ENCODE data around the gene CNGA4. TPM values are rescaled to one million over a fixed set of nuclear protein-coding genes. Genes with fewer than 3 reads are reported as not detected.

Gene CNGA4
- total RNA-seq, 1 experiment from 2014 or later = 0.51 TPM

DNA sequence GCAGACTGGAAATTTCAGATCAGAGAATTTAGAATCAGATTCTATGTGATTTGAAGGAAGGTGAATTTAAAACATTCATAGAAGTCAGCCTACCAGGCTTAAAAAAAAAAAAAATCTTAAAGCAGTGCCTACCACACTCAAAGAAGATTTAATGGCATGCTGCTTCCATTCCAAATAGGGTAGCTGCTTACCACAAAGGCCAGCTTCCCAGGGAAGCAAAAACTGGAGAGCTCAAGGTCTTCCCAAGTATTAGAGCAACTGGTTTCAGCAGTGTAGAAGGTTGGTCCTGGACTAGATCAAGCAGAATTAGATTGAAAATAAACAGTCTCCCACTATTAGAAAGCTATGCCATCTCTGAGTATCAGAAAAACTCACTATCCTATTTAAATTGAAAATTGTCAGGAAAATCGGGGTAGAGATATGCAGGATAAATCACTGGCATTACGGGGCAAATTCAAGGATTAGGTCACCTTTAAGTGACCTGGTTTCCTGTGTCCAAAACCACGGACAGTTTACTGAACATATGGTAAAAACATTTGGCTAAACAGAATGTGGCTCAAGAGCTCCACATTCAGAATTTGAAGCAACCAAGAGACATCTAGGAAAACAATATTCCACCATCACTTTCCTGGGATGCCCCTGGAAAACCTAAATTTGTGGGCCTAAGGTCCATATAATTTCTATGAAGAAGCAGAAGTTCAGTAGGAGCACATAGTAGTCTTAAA is 32.3 kb upstream of the CNGA4 start:
- TF ChIP-seq EZH2 (IDR thresholded peaks at IDR 0.05; ENCODE audit: low read length, unreplicated experiment) (no peak), EZH2phosphoT487 (IDR thresholded peaks at IDR 0.05; ENCODE audit: borderline replicate concordance, low read length) (no peak)
- TF ChIP-seq, protein P1, sequence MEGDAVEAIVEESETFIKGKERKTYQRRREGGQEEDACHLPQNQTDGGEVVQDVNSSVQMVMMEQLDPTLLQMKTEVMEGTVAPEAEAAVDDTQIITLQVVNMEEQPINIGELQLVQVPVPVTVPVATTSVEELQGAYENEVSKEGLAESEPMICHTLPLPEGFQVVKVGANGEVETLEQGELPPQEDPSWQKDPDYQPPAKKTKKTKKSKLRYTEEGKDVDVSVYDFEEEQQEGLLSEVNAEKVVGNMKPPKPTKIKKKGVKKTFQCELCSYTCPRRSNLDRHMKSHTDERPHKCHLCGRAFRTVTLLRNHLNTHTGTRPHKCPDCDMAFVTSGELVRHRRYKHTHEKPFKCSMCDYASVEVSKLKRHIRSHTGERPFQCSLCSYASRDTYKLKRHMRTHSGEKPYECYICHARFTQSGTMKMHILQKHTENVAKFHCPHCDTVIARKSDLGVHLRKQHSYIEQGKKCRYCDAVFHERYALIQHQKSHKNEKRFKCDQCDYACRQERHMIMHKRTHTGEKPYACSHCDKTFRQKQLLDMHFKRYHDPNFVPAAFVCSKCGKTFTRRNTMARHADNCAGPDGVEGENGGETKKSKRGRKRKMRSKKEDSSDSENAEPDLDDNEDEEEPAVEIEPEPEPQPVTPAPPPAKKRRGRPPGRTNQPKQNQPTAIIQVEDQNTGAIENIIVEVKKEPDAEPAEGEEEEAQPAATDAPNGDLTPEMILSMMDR (conservative IDR thresholded peaks at IDR 0.05; ENCODE audit: low read depth, low read length) = no peak

GRCh38 chr11:6209801-6210200 is 29.1 kb upstream of the CNGA4 start:
- H3K9me2 ChIP-seq (replicated peaks; ENCODE audit: low read length) = no peaks in the 10 kb centered on the region
- no TSS peak for BruUV-seq (replicated peaks)
- no peaks in the 10 kb centered on the region for H3K9me3 ChIP-seq (ENCODE audit: low read length)
- POLR2A ChIA-PET (ENCODE audit: unreplicated experiment) = no interaction called here
- H3K27ac ChIP-seq (ENCODE audit: low read length) = no peak overlapping the region
- DNase-seq (no peak), ATAC-seq (no peak)
- H3K4me1 ChIP-seq (ENCODE audit: insufficient read depth, low read length) = no peaks in the 10 kb centered on the region
- intact Hi-C loops (cut with micrococcal nuclease) = no loop called here
- TF ChIP-seq, protein P1 (conservative IDR thresholded peaks at IDR 0.05; ENCODE audit: low read depth, low read length) = no peak
- TF ChIP-seq EZH2 (IDR thresholded peaks at IDR 0.05; ENCODE audit: low read length, unreplicated experiment) = no peak
- TF ChIP-seq EZH2phosphoT487 (IDR thresholded peaks at IDR 0.05; ENCODE audit: borderline replicate concordance, low read length) = no peak
- H3F3A ChIP-seq (ENCODE audit: low read length, unreplicated experiment) = no peaks in the 10 kb centered on the region
- H3K27me3 ChIP-seq (ENCODE audit: low read length) = no peaks in the 10 kb centered on the region
- no peaks in the 10 kb centered on the region for H4K20me1 ChIP-seq (ENCODE audit: low read length)
- CTCF ChIA-PET = no interaction called here
- no peak overlapping the region for H3K4me2 ChIP-seq (ENCODE audit: low read length)
- H2AFZ ChIP-seq (ENCODE audit: low read length) = no peak overlapping the region
- H3K4me3 ChIP-seq (ENCODE audit: low read length) = no peak overlapping the region
- H3K9ac ChIP-seq (ENCODE audit: low read length) = no peak overlapping the region
- H3K36me3 ChIP-seq (ENCODE audit: low read depth, low read length) = peaks cover 8% of the 10 kb centered on the region
- no peaks in the 10 kb centered on the region for H3K79me2 ChIP-seq (ENCODE audit: low read length)

More for the DNA sequence above, 32.3 kb upstream of the CNGA4 start:
- H2AFZ ChIP-seq (ENCODE audit: low read length) = no peak overlapping the region
- no TSS peak for BruUV-seq (replicated peaks)
- no peaks in the 10 kb centered on the region for H3K4me1 ChIP-seq (ENCODE audit: insufficient read depth, low read length)
- H3K9ac ChIP-seq (ENCODE audit: low read length) = no peak overlapping the region
- DNase-seq (no peak), ATAC-seq (no peak)
- no peaks in the 10 kb centered on the region for H3K27me3 ChIP-seq (ENCODE audit: low read length)
- no peaks in the 10 kb centered on the region for H3F3A ChIP-seq (ENCODE audit: low read length, unreplicated experiment)
- no peak overlapping the region for H3K27ac ChIP-seq (ENCODE audit: low read length)
- H3K4me2 ChIP-seq (ENCODE audit: low read length) = no peak overlapping the region
- H3K79me2 ChIP-seq (ENCODE audit: low read length) = no peaks in the 10 kb centered on the region
- H3K4me3 ChIP-seq (ENCODE audit: low read length) = no peak overlapping the region
- POLR2A ChIA-PET (ENCODE audit: unreplicated experiment) = no interaction called here
- no peaks in the 10 kb centered on the region for H3K9me3 ChIP-seq (ENCODE audit: low read length)
- CTCF ChIA-PET = no interaction called here
- H3K9me2 ChIP-seq (replicated peaks; ENCODE audit: low read length) = no peaks in the 10 kb centered on the region
- H4K20me1 ChIP-seq (ENCODE audit: low read length) = no peaks in the 10 kb centered on the region
- H3K36me3 ChIP-seq (ENCODE audit: low read depth, low read length) = no peaks in the 10 kb centered on the region; the same call in 1 of the 2 replicates
- intact Hi-C loops (cut with micrococcal nuclease) = no loop called here

DNA sequence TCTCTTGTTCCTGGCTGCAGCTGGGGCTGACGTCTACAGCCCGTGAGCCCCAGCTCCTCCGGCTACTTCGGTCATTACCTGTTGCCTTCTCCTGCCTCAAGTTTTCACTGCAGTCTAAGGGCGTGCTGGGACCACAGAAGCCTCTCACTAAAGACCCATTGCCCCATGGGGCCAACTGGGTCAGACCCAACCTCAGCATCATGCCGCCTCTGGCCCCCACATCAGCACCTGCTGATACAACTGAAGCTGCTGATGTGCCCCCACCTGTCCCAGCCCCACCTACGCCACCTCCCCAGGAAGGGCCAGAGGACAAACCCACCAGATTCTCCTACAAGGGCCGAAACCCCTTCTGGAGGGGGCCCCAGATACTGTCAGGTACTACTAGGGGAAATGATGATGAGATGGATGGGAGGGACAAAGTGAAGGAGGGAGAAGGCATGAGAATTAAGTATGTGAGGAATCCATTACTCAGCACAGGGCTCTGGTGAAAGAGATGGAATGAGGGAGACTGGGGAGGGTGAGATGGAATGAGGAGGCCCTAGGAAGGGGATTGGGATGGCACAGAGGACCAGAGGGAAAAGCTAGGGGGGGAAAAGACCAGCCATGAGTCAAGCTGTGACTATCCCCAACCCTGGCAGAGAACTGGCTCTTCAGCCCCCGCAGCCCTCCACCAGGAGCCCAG is 28.5 kb upstream of the CNGA4 start:
- Histone ChIP-seq H3F3A (ENCODE audit: low read length, unreplicated experiment) (no peaks in the 10 kb centered on the region), H2AFZ (ENCODE audit: low read length) (no peak overlapping the region), H3K4me2 (ENCODE audit: low read length) (no peak overlapping the region), H3K9ac (ENCODE audit: low read length) (no peak overlapping the region), H3K9me2 (replicated peaks; ENCODE audit: low read length) (no peaks in the 10 kb centered on the region), H3K36me3 (ENCODE audit: low read depth, low read length) (peaks cover 12% of the 10 kb centered on the region), H3K27me3 (ENCODE audit: low read length) (no peaks in the 10 kb centered on the region), H3K4me3 (ENCODE audit: low read length) (no peak overlapping the region), H3K4me1 (ENCODE audit: insufficient read depth, low read length) (no peaks in the 10 kb centered on the region), H3K79me2 (ENCODE audit: low read length) (no peaks in the 10 kb centered on the region), H3K9me3 (ENCODE audit: low read length) (no peaks in the 10 kb centered on the region), H3K27ac (ENCODE audit: low read length) (no peak overlapping the region), H4K20me1 (ENCODE audit: low read length) (no peaks in the 10 kb centered on the region)
- ATAC-seq = no peak
- CTCF ChIA-PET = no interaction called here
- TF ChIP-seq EZH2phosphoT487 (IDR thresholded peaks at IDR 0.05; ENCODE audit: borderline replicate concordance, low read length) = no peak
- TF ChIP-seq EZH2 (IDR thresholded peaks at IDR 0.05; ENCODE audit: low read length, unreplicated experiment) = no peak
- TF ChIP-seq, protein P1 (conservative IDR thresholded peaks at IDR 0.05; ENCODE audit: low read depth, low read length) = no peak
- POLR2A ChIA-PET (ENCODE audit: unreplicated experiment) = no interaction called here
- no peak for DNase-seq
- BruUV-seq (replicated peaks) = no TSS peak
- intact Hi-C loops (cut with micrococcal nuclease) = no loop called here

All from PC-3 (cell line).